Ovary (tissue), 9 donors: ENCODE data around the gene PIGC. TPM values are rescaled to one million over a fixed set of nuclear protein-coding genes. Genes with fewer than 3 reads are reported as not detected.

ENCODE experiments used
- DNase-seq, 5 donors: peaks; one replicate each; pipeline ENCODE4 v3.0.0-alpha.2; 2019 to 2020
- H3K27ac ChIP-seq, 2 donors: fragments of 200-600 bp; one replicate each; pipeline versions ENCODE4 v1.5.1 to v1.8.0; 2019 to 2022
- H3K27me3 ChIP-seq: fragments of 200-600 bp; one replicate; pipeline ENCODE4 v1.8.0; 2022
- H3K36me3 ChIP-seq: fragments of 200-600 bp; sonication (generic); one replicate; pipeline ENCODE4 v1.5.1; 2019
- H3K4me1 ChIP-seq: one replicate; pipeline ENCODE4 v1.8.1; 2013; ENCODE audit warnings: mild to moderate bottlenecking, moderate library complexity; ENCODE audit not compliant: insufficient read depth
- H3K4me3 ChIP-seq: fragments of 200-600 bp; sonication (generic); one replicate; pipeline ENCODE4 v1.5.1; 2017
- H3K9me3 ChIP-seq, 2 donors: fragments of 200-600 bp in 1 of 2; sonication (generic) in 1 of 2; one replicate each; pipeline versions ENCODE4 v1.5.1 to v1.8.1; 2013 to 2019; ENCODE audit warnings: mild to moderate bottlenecking in 1 of 2, moderate library complexity in 1 of 2
- EP300 ChIP-seq: sonication (generic); formaldehyde crosslinking; IDR thresholded peaks from one replicate; pipeline ENCODE4 v1.6.1; 2017; ENCODE audit warnings: antibody characterized with exemption
- POLR2A ChIP-seq: fragments of 450-650 bp; IDR thresholded peaks from one replicate; pipeline ENCODE4 v1.6.1; 2017; ENCODE audit warnings: antibody characterized with exemption, mild to moderate bottlenecking, moderate library complexity
- WGBS, 3 donors: extraction: QIAGEN DNeasy Blood & Tissue Kit in 1 of 3; methylation state at CpG; one replicate each; pipeline versions ENCODE4 v1.1.5 to v1.1.7; 2013 to 2017; 5-methylcytosine and 5-hydroxymethylcytosine counted together
- intact Hi-C, 4 donors: fragments of 100-400 bp; cut with DNase I; formaldehyde crosslinking; loops; one replicate each; pipeline versions ENCODE4 v1.11.0 to v1.15.1; 2022 to 2023
- polyA plus RNA-seq, 2 donors: library from polyadenylated mRNA; stranded (reverse); fragments of 200-250 nt in 1 of 2; fragments of 350-450 nt in 1 of 2; fragmentation: Illumina TruSeq in 1 of 2; extraction: RNeasy Lipid Tissue Mini Kit (QIAGEN cat#74804) in 1 of 2; gene quantifications; one replicate each; pipeline ENCODE4 v1.2.3, GENCODE V29; 2013 to 2014
- total RNA-seq, 7 donors: library from RNA; depleted of rRNA in 2 of 7; stranded (reverse); fragments of >200 nt in 2 of 7; fragmentation: NEBNext Ultra II Directional in 3 of 7; extraction: Animal tissue kit (Norgen Biotek cat#: 25700) in 3 of 7; gene quantifications; one replicate each; pipeline versions ENCODE4 v1.1.0 to v1.2.4, GENCODE V29; 2016 to 2023
- TF ChIP-seq, protein P1 (sequence below), 3 donors: fragments of 450-650 bp in 2 of 3; fragments of 200-600 bp in 1 of 3; IDR thresholded peaks; one replicate each; pipeline versions ENCODE4 v1.5.1 to v1.8.0; 2016 to 2022; ENCODE audit warnings: antibody characterized with exemption in 3 of 3, mild to moderate bottlenecking in 1 of 3
- donor health status: DM: no; HTN: no; CAD: no; lungs with moderate emphysema.
- donor health status: DM: no; HTN: no; CAD: no.
- donor health status: Bipolar disorder and iron deficiency.
- donor health status: DM: yes; HTN: yes; CAD: no.
- donor health status: DM: no; HTN: no; CAD: no.
- donor health status: DM: yes; HTN: yes; CAD: no.

The PIGC gene
- total and polyA plus RNA-seq, 9 donors = 21.1 to 49.3 (median 25.1) TPM

- intact Hi-C loops = no loop called here
- no peak for TF ChIP-seq POLR2A
- TF ChIP-seq, protein P1, sequence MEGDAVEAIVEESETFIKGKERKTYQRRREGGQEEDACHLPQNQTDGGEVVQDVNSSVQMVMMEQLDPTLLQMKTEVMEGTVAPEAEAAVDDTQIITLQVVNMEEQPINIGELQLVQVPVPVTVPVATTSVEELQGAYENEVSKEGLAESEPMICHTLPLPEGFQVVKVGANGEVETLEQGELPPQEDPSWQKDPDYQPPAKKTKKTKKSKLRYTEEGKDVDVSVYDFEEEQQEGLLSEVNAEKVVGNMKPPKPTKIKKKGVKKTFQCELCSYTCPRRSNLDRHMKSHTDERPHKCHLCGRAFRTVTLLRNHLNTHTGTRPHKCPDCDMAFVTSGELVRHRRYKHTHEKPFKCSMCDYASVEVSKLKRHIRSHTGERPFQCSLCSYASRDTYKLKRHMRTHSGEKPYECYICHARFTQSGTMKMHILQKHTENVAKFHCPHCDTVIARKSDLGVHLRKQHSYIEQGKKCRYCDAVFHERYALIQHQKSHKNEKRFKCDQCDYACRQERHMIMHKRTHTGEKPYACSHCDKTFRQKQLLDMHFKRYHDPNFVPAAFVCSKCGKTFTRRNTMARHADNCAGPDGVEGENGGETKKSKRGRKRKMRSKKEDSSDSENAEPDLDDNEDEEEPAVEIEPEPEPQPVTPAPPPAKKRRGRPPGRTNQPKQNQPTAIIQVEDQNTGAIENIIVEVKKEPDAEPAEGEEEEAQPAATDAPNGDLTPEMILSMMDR (IDR thresholded peaks at IDR 0.05) = no peak
- no peak for TF ChIP-seq EP300
- H3K36me3 ChIP-seq = no peaks in the 10 kb centered on the region
- H3K27me3 ChIP-seq = no peaks in the 10 kb centered on the region
- DNase-seq = no peak
- no peak overlapping the region for H3K27ac ChIP-seq
- peaks cover 1% of the 10 kb centered on the region for H3K4me1 ChIP-seq
- 80 to 86% (median 86%) methylated on average over 1 of the region's 1 CpG for WGBS, 3 donors
- no peaks in the 10 kb centered on the region for H3K9me3 ChIP-seq
- H3K4me3 ChIP-seq = no peak overlapping the region
Observed at GRCh38 chr1:172460177-172460576, 16.3 kb upstream of the PIGC start.

- WGBS, 3 donors = 86 to 97% (median 93%) methylated on average over 1 of the region's 1 CpG
- no peaks in the 10 kb centered on the region for H3K27me3 ChIP-seq
- H3K9me3 ChIP-seq = no peaks in the 10 kb centered on the region
- intact Hi-C loops = loop anchor here in 1 of 4 donors (10.0 kb wide), 1 partner anchor 267 kb away; no protein-coding TSS in a partner anchor
- H3K4me1 ChIP-seq = peaks cover 1% of the 10 kb centered on the region
- H3K36me3 ChIP-seq = no peaks in the 10 kb centered on the region
- DNase-seq = no peak
- no peak overlapping the region for H3K27ac ChIP-seq
- TF ChIP-seq, protein P1 (IDR thresholded peaks at IDR 0.05) = no peak
- TF ChIP-seq POLR2A = no peak
- TF ChIP-seq EP300 = no peak
- no peak overlapping the region for H3K4me3 ChIP-seq
Observed at GRCh38 chr1:172457479-172458130, 13.7 kb upstream of the PIGC start.

GRCh38 chr1:172456344-172456769 lies 12.5 kb upstream of the PIGC start:
- intact Hi-C loops = loop anchor here in 1 of 4 donors (10.0 kb wide), 1 partner anchor 268 kb away; no protein-coding TSS in a partner anchor
- WGBS, 3 donors = 92 to 95% (median 93%) methylated on average over 5 of the region's 5 CpGs
- Histone ChIP-seq H3K27me3 (no peaks in the 10 kb centered on the region), H3K4me1 (peaks cover 1% of the 10 kb centered on the region), H3K9me3 (no peaks in the 10 kb centered on the region), H3K27ac (no peak overlapping the region), H3K4me3 (no peak overlapping the region), H3K36me3 (no peaks in the 10 kb centered on the region)
- TF ChIP-seq POLR2A = no peak
- DNase-seq = no peak

- TF ChIP-seq EP300 (no peak), POLR2A (no peak)
- TF ChIP-seq, protein P1 (IDR thresholded peaks at IDR 0.05) = no peak
- Histone ChIP-seq H3K36me3 (no peaks in the 10 kb centered on the region), H3K4me1 (no peaks in the 10 kb centered on the region), H3K27ac (no peak overlapping the region), H3K27me3 (no peaks in the 10 kb centered on the region), H3K9me3 (no peaks in the 10 kb centered on the region), H3K4me3 (no peak overlapping the region)
- no peak for DNase-seq
- 80 to 89% (median 82%) methylated on average over 1 of the region's 1 CpG for WGBS, 3 donors
- intact Hi-C loops = loop anchor here in 1 of 4 donors (10.0 kb wide), 1 partner anchor 269 kb away; no protein-coding TSS in a partner anchor
Observed at GRCh38 chr1:172455451-172455850, 11.6 kb upstream of the PIGC start.

DNA sequence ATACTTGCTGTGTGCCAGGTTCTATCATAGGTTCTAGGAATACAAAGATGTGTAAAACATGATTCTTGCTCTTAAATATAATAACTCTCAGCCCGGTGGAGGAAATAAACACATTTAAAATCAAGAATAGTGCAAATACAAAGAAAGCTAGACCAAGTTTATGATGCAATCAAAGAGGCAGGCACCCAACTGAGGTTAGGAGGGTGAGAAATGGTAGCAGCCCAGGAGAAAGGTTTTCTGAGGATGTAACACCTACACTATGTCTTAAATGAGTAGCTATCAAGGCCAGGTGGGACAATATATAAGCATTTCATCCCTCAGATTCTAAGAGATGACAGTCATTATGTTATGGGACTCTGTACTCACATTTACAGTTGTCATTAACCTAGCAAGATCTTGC lies 9.7 kb upstream of the PIGC start:
- Histone ChIP-seq H3K27ac (no peak overlapping the region), H3K27me3 (no peaks in the 10 kb centered on the region), H3K9me3 (no peaks in the 10 kb centered on the region), H3K36me3 (no peaks in the 10 kb centered on the region), H3K4me1 (no peaks in the 10 kb centered on the region), H3K4me3 (no peak overlapping the region)
- TF ChIP-seq POLR2A (no peak), EP300 (no peak)
- TF ChIP-seq, protein P1 (IDR thresholded peaks at IDR 0.05) = no peak
- DNase-seq = no peak
- 88 to 97% (median 90%) methylated on average over 1 of the region's 1 CpG for WGBS, 3 donors
- intact Hi-C loops = loop anchor here in 1 of 4 donors (10.0 kb wide), 1 partner anchor 271 kb away; no protein-coding TSS in a partner anchor
